GM19452 (cell line): ENCODE data around the gene ZBTB20.

ENCODE experiments used
- ATAC-seq: cut with Tn5 transposase; IDR thresholded peaks from one replicate; pipeline ENCODE4 v1.9.1; 2021; ENCODE audit not compliant: unreplicated experiment

The ZBTB20 gene

DNA sequence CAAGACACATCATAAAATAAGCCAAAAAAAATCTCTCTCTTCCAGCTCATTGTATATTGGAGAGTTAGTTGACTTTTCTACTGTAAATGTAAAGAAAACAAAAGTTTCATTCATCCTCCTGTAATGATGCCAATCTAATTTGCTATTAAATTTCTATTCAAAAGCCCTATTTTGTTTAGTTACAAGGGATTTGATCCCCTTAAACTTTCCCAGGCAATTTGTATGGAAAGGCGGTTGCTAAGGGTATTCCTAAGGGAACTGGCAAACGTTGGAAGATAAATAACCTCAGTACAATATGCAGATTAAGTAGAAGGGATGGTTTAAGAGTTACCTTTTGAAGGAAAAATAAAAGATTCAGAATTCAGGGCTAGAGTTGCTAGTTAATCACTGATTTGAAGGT, 500.6 kb downstream of the ZBTB20 start:
- no peak for ATAC-seq

DNA sequence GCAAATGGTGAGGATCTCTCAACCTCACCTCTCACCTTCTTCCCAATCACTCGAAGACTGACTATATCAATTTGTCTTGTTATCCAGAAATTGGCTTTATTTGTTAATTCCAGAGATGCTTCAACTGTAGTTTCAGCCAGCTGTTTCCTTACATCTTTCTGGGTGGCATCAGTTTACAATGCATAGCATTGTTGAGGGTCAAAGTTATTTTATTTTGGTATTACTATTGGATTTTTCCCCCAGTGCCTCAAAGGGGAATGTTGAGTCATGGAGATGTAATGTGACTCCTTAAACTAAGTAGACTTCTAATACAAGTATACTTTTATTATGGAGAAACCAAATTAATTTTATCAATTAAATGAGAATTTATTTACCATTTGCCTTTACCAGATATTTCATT, 501.7 kb downstream of the ZBTB20 start:
- no peak for ATAC-seq

DNA sequence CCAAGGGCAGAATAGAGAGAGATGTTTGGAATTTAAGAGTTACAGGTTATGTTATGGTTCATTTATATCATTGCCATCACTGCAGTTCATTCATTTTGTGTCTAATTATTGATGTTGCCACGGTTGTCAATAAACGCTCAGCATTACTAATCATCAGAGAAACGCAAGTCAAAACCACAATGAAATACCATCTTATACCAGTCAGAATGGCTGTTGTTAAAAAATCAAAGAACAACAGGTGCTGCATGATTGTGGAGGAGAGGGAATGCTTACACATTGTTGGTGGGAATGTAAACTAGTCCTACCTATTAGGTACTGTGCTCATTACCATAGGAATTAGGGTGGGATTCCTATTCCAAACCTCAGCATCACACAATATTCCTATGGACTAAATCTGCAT, 502.7 kb downstream of the ZBTB20 start:
- no peak for ATAC-seq

DNA sequence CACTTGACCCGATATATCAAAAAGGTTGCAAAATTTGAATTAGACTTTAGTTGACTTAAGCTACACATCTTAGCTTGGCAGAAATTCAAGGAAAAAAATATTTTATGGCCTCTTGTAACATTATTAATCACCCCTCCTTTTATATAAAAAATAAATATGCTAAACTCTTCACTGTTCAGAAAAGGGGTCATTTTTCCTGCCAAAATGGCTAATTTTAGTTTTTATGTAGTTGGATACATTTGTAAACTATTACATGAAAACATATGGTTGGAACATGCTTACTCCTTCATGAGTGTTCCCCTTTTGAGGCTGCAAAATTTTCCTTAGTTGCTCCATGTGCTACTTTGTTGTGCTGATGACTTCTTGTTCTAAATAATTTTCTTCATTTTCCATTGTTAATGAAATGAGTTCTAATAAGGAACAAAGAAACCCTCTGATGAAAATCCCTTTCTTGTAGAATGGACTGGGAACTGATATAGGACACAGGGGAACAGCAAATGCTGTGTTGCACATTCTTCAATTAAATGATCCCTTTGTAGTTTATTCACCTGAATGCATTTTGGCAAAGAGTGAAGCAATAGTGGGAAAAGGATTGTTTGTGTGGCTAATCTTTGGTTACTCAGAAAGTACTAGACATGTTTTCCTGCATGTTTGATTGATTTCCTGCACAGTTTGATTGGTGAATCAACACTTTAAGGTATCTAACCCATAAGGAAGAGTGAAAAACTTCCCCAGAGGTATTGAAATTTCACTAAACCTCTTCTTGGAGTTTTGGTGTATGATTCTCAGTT, 503.9 kb downstream of the ZBTB20 start:
- no peak for ATAC-seq

DNA sequence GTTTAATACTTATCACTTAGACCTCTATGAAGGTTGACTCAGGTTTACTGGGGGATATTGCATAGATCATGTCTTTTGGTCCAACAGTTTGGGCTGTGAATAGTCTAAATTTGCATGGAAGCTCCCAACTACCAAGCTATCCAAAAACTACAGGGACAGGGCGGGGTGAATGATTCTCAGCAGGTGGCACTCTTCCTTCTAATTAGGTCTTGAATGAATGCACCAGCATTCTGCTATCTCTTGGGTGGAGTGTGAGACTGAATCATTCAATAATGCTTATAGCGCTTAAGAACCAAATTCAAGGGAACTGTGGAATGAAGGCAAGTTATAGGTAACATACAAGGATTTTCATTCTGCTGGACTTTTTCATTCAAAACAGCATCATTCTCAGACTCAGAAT, 507.0 kb downstream of the ZBTB20 start:
- ATAC-seq = no peak

DNA sequence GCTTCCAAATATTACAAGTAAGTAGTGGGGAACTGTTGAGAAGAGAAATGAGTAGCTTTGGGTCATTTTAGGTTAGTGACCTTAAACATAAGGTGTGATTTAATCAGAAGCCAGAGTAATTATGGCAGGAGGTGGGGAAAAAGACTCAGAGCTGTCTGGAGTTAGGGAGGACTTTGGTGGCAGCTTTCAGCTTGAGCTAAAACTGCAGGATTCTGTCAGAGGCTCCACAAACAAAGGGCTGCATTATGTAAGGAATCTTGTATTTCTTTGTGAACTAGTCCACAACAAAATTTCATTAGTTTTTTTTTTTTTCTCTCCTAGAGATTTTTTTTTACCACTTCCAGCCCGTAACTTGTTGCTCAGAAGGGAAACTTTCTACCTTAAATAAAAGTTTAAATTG, 507.9 kb downstream of the ZBTB20 start:
- ATAC-seq = no peak

DNA sequence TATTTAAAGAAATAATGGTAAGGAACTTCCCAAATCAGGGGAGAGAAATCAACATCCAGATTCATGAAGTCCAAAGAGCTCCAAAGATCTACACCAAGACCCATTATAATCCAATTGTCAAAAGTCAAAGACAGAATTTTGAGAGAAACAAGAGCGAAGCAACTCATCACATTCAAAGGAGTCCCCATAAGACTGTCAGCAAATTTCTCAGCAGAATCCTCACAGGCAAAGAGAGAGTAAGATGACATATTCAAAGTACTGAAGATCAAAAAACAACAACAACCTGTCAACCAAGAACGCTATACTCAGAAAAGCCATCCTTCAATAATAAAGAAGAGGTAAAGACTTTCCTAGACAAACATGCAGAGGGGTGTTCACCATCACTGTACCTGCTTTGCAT, 511.2 kb downstream of the ZBTB20 start:
- no peak for ATAC-seq

DNA sequence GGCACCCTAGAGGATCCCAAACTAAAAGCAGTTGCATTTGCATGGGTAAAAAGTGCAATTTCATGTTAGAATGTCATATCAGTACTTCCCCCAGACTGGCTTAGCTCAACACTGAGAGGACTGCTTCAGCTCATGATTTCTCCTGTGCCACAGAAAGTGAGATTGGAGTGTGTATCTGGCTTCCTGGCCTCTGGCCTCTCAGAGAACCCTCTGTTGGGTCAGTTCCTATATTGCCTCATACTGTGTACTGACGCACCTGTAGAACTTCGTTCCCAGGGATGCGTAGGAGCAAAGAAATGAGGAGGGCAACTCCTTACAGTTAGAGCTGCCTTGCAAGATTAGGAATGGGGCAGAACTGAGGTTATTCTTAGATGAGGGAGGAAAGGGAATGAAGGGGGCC, 512.5 kb downstream of the ZBTB20 start:
- ATAC-seq = no peak

DNA sequence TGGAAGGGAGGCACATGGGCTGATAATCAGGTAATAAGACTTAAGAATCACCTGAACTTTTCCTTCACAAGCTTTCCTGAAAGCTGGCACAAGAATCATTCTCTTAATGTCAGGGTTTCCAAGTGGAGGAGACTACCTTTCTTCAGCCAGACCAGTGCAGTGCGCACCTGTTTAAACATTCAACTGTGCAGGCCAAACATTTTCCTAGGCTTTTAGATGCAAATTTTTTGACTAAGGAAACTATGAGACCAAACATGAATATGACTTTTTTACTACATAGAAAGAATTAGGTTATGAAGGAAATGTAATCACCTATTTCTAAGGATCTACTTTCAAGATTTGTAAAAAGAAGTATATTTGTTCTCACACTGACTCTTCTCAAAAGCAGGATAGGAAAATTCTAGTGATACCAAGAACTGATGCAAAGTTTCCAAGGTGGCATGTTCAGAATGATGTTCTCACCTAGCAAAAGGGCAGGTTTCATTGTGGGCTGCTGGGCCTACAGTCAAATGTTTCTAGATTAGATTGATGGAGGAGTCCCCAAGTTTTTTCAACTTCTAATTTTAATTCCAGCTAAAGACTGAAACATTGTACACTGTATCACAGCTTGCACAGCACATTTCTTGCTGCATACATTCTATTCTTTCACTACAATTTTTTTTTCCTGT, 514.2 kb downstream of the ZBTB20 start:
- ATAC-seq = no peak

DNA sequence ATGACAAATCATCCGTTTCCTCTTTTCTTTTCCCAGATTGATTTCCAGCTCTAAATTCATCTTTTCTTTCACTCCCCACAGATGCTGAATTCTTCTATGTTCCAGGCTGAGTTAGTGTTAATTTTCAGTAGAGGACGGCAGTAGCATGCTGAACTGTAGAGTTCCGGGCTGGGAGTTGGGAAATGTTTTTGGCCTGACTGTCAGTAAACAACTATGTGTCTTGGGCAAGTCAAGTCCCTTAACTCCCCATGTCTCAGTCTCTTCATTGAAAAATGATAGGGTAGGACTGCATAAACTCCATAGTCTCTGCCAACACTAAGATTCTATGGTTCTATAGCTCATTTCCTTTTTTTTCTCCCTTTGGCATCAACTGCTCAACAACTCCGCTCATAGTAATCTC, 519.3 kb downstream of the ZBTB20 start:
- no peak for ATAC-seq

DNA sequence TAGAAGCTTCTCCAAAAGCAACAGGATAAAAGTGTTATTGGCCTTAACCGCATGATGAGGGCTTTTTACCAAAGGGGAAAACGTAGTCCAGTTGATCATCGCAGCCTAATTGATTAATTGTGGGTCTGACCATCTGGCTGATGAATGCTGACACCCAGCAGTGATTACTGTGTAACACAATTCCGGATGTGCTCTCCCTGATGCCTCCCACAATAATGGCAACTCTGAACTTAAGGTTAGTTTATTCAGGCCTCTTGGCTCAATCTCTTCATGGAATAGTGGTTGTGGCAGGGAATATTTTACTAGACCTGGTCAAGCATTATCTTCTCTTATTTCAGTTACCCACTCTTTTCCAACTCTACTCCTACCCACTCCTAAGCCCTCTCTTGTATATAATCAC, 520.3 kb downstream of the ZBTB20 start:
- ATAC-seq = no peak

DNA sequence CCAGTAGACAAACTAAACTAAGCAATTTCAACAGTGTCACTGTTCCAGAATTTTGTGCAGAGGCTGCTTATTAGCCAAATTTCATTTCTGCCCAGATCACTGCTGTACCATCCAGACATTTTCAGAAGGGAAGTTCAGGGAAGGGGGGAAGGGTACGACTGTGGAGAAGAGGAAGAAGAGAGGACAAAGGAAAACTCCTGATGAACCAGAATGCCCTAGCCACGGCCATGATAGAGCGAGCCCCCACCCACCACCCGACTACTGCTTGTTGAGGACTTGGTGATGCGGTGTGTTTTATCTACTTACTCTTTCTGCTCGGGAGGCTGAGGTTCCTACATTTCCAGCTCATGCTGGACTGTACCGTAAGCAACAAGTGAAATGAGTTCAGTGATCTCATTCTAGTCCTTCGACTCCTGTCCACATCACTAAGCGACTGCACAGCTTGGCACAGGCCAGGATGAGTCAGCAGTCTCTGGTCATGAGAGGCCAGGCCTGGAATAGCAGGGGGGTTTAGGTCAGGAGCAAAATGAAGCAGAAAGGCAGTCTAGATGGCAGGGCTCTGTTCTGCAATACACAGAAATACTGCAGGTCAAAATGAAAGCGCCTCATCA, 522.4 kb downstream of the ZBTB20 start:
- no peak for ATAC-seq

DNA sequence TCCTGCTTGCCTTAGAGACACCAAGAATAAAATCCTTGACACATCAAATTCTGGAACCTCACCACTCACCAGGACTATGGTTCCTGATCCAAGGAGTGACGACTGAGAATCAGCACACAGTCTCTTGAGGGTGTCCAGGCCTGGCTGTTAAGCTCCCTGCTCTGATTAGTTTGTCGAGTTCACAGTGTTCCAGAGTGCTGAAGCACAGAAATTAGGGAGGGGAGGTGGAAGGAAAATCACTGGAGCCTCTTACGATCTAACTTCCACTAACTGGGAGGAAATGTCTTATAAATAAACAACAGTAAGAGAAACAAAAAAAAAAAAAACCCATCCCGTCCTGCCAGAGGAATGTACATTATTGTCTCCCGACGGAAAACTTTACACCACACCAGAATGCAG, 523.0 kb downstream of the ZBTB20 start:
- ATAC-seq = no peak

DNA sequence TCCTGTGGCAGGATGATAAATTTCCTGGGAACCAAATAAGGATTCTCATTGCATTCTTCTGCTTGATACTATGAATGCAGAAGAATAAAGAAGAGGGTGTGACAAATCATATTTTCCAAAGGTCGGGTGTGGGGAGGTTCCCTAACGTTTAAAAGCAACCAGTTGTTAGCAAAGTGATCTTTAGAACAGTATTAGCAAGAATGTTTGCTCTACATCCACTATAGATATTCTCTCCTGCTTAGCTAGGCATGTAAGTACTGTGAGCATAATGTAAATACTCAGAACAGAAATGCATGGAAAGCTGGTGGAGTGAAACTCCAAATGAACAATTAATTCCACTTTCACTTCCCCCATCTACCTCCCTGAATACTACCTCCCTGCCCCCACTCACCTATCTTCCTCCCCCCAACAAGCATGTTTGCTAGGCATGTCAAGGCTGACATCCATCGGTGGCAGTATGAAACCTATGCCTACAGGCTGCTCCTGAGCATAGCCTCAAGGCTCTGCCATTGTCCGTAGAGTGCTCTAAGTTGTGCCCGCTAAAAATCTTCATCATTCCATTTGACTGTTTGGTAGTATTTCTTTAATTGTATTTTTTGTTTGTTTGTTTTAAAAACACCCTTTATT, 523.6 kb downstream of the ZBTB20 start:
- no peak for ATAC-seq

DNA sequence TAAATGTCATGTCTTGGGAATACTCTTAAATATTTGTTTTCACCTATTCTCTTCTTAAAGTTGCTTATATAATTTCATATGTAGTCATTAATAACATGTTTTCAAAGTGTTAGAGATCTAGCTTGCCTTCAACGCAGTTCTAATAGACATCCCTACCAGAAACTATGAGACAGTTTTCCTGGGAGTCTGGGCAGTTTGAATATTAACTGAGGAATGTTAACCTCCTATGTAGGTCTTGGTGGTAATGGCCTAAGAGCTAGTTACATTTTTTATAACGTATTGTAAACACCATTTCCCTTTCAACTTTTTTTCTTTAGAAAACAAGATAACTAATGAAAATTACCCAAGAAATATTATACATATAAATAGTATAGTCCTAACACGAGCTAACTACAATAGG, 525.1 kb downstream of the ZBTB20 start:
- ATAC-seq = no peak

DNA sequence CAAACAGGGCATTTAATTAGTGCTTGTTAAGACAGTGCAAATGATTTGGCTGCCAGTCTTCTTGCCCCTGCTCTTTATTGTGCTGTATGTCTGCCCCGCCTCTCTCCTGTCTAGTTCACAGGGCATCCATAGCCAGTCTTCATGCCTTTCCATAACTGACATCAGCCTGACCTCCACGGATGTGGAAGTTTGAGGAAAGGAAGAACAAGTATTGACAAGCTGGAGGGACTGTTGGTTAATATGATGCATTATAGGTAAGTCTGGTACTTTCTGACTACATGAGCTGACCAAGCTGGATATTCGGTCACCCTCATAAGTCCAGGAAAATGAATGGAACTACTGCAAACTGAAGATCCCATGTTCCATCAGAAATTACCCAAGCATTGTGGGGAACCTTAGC, 527.3 kb downstream of the ZBTB20 start:
- no peak for ATAC-seq

DNA sequence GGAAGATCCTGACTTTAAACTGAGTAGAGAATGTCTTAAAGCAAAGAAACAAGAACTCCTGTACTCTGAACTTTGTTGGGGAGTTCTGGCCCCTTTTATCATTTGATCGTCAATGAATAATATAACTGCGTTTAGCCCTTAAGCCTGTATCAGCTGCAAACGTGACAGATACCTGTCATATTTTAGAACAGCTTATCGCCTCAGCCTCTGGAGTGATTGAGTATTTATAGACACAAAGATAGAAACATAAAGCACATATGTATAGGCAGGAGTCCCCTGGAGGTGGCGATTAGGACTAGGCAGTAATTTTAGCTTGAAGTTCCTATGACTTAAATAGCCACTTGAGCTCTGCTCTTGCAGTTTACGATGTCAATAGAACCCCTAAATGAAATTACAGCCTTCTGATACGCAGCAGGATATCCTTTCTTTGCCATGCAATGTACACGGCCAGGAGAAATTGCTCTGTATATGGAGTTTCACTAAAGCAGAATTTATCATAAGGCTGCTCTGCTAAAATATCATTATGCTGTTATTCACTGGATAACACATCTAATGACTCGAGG, 531.5 kb downstream of the ZBTB20 start:
- ATAC-seq = no peak

DNA sequence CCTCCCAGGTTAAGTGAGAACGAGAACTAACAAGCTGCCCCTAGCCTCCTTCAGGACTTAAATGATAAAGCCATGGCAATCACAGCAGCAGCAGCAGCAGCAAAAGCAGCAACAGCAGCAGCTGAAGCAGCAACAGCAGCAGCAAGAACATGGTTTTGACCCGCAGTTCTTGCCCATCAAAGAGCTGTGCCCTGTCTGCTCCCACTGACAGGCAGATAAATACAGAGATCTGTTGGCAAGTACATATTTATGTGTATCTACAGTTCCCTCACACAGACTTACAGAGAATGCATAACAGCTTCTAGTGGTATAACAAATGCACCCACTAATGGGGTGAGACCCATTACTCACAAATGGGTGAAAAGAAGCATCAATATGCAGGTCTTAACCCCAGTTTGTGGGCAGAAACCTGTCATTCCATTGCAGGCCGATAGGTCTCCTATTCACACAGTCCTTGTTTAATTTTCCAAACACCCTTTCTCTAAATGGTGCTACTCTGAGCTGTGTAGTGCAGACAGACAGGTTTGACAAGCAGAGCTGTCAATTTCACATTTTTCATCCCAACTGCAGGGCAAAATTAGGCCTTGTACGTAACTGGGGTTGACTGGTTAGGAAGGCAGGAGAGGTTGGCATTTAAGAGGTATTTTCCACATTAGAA, 537.0 kb downstream of the ZBTB20 start:
- ATAC-seq = no peak

DNA sequence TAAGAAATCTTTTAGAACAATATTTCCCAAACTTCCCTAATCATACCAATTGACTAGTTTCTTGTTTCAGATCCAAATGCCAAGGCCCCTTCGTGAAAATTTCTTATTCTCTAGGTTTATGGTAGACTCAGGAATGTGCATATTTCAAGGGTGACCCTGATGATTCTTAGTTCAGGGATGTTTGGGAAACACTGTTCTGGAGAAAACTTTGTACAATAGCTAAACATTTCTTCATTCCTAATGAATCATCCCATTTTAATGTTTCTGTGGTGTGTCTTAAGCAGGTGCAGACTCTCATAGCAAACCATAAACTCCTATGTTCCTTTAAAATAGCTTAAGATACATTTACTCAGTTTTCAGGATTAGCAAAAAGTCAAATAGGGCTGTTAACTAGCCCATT, 538.8 kb downstream of the ZBTB20 start:
- ATAC-seq = no peak

DNA sequence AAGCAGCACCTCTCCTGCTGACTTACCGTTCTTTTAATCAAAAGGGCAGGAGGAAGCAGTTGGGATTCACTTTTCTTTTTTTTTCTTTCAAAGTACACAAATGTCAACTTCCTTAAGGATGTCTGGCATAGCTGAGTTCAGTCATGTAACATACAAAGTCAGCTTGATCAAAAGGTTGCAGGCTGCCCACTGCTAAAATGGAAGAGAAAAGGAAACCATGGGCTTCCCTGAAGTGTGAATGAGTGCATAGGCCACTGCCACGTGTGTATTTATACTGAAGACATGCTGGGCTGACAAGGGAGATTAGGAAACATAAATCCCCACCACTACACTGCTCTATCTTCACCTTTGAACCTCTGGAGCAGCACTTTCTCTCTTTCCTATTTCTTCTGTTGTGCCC, 540.8 kb downstream of the ZBTB20 start:
- ATAC-seq = no peak

DNA sequence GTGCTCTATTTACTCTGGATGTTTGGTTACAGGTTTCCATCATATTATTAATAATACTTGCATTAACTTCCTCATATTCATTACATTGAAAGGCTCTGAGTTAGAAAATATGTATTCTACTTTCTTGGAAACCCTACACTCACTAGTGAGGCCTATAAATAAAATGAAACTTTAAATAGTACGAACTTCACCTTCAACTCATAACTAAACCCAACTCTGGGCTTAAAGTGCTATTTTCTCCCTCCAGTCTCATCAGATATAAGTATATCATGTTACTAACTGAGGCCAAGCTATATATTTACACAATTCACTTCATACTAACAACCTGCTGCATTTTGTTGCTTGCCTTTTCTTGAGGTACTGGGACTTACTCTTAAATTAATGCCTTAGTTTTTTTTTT, 546.5 kb downstream of the ZBTB20 start:
- no peak for ATAC-seq
